AG04450 (cell line): ENCODE data around the gene FGF13. TPM values are rescaled to one million over a fixed set of nuclear protein-coding genes. Genes with fewer than 3 reads are reported as not detected.

Experiments used
- CTCF ChIA-PET: fragments of 300-600, 350-600 bp; formaldehyde crosslinking; extraction: SDS; loops from one replicate; lab custom pipeline; 2022; ENCODE audit warnings: antibody characterized with exemption, inconsistent platforms; lab: Charles Lee
- POLR2A ChIA-PET: fragments of 350-600 bp; formaldehyde crosslinking; extraction: SDS; loops from one replicate; lab custom pipeline; 2021; ENCODE audit warnings: antibody characterized with exemption, inconsistent platforms; lab: Yijun Ruan, JAX
- DNase-seq: peaks from one replicate; pipeline ENCODE4 v3.0.0-alpha.2; 2011; ENCODE audit warnings: low read depth, low spot score
- H3K27ac ChIP-seq: one replicate; pipeline ENCODE4 v1.5.1; 2012; ENCODE audit warnings: low read depth, low read length, control low read depth
- H3K27me3 ChIP-seq: one replicate; pipeline ENCODE4 v1.6.0; 2012; ENCODE audit warnings: low read length; ENCODE audit not compliant: control insufficient read depth, insufficient read depth
- H3K4me3 ChIP-seq: 2 replicates; pipeline ENCODE4 v1.5.1; 2011; ENCODE audit warnings: mild to moderate bottlenecking, low read depth, low read length, control low read depth
- H3K9me3 ChIP-seq: 2 replicates; pipeline ENCODE4 v1.5.1; 2012; ENCODE audit warnings: low read length; ENCODE audit not compliant: control insufficient read depth, insufficient read depth
- CTCF ChIP-seq: IDR thresholded peaks from 2 replicates; pipeline ENCODE4 v1.5.1; 2011; ENCODE audit warnings: low read depth, low read length, control low read depth, inconsistent platforms
- polyA plus RNA-seq: library from polyadenylated mRNA; depleted of rRNA; stranded (reverse); fragments of >200 nt; gene quantifications from 2 replicates; pipeline ENCODE4 v1.2.3, GENCODE V29; 2011

FGF13 gene
- polyA plus RNA-seq, 1 experiment: 0.15 TPM

- Histone ChIP-seq H3K27ac (no peak overlapping the region), H3K4me3 (no peak overlapping the region), H3K9me3 (no peaks in the 10 kb centered on the region), H3K27me3 (no peaks in the 10 kb centered on the region)
- ChIA-PET POLR2A (no interaction called here), CTCF (no interaction called here)
- DNase-seq: no peak
- TF ChIP-seq CTCF: no peak
Observed at GRCh38 chrX:138683600-138683999, 27.9 kb downstream of the FGF13 start.

GRCh38 chrX:138669693-138670092 is 41.8 kb downstream of the FGF13 start:
- no peak overlapping the region for H3K27ac ChIP-seq
- ChIA-PET POLR2A (no interaction called here), CTCF (no interaction called here)
- DNase-seq: no peak
- TF ChIP-seq CTCF: no peak
- H3K27me3 ChIP-seq: no peaks in the 10 kb centered on the region
- H3K9me3 ChIP-seq: no peaks in the 10 kb centered on the region
- no peak overlapping the region for H3K4me3 ChIP-seq

- no peak overlapping the region for H3K4me3 ChIP-seq
- ChIA-PET CTCF (no interaction called here), POLR2A (no interaction called here)
- H3K27ac ChIP-seq: no peak overlapping the region
- no peak for TF ChIP-seq CTCF
- no peaks in the 10 kb centered on the region for H3K27me3 ChIP-seq
- H3K9me3 ChIP-seq: no peaks in the 10 kb centered on the region
- no peak for DNase-seq
Observed at GRCh38 chrX:138664466-138664865, 47.1 kb downstream of the FGF13 start.

GRCh38 chrX:138664016-138664415 is 47.5 kb downstream of the FGF13 start:
- CTCF ChIA-PET: no interaction called here
- Histone ChIP-seq H3K27me3 (no peaks in the 10 kb centered on the region), H3K9me3 (no peaks in the 10 kb centered on the region), H3K4me3 (no peak overlapping the region), H3K27ac (no peak overlapping the region)
- no peak for TF ChIP-seq CTCF
- POLR2A ChIA-PET: no interaction called here
- DNase-seq: no peak

GRCh38 chrX:138651494-138651893 is 60.0 kb downstream of the FGF13 start:
- Histone ChIP-seq H3K9me3 (no peaks in the 10 kb centered on the region), H3K27me3 (no peaks in the 10 kb centered on the region), H3K27ac (no peak overlapping the region), H3K4me3 (no peak overlapping the region)
- no peak for TF ChIP-seq CTCF
- no peak for DNase-seq
- CTCF ChIA-PET: no interaction called here
- POLR2A ChIA-PET: no interaction called here
